Glutamatergic neuron (in vitro differentiated cells): Measurements from ENCODE around the gene MYO9B. TPM values are rescaled to one million over a fixed set of nuclear protein-coding genes. Genes with fewer than 3 reads are reported as not detected.

ENCODE experiments used
- DNase-seq: peaks from one replicate; pipeline ENCODE4 v3.0.0; 2022
- H3K27ac Mint-ChIP-seq: one replicate; pipeline ENCODE4 v1.8.0; 2020; ENCODE audit warnings: mild to moderate bottlenecking, mixed read lengths, inconsistent platforms; ENCODE audit not compliant: unreplicated experiment
- H3K27me3 Mint-ChIP-seq: one replicate; pipeline ENCODE4 v1.8.0; 2020; ENCODE audit warnings: mild to moderate bottlenecking, moderate library complexity, mixed read lengths, inconsistent platforms; ENCODE audit not compliant: unreplicated experiment
- H3K36me3 Mint-ChIP-seq: one replicate; pipeline ENCODE4 v1.8.0; 2020; ENCODE audit warnings: mild to moderate bottlenecking, mixed read lengths, inconsistent platforms; ENCODE audit not compliant: unreplicated experiment
- H3K4me1 Mint-ChIP-seq: one replicate; pipeline ENCODE4 v1.8.0; 2020; ENCODE audit warnings: mild to moderate bottlenecking, low read depth, mixed read lengths, inconsistent platforms; ENCODE audit not compliant: unreplicated experiment
- H3K4me3 Mint-ChIP-seq: one replicate; pipeline ENCODE4 v1.8.0; 2020; ENCODE audit warnings: mild to moderate bottlenecking, mixed read lengths, inconsistent platforms; ENCODE audit not compliant: unreplicated experiment
- H3K9me3 Mint-ChIP-seq: one replicate; pipeline ENCODE4 v1.8.0; 2020; ENCODE audit warnings: mild to moderate bottlenecking, moderate library complexity, mixed read lengths, inconsistent platforms; ENCODE audit not compliant: unreplicated experiment
- total RNA-seq: library from RNA; stranded (reverse); fragmentation: NEBNext Ultra II Directional; extraction: Animal tissue kit (Norgen Biotek cat#: 25700); gene quantifications from one replicate; pipeline ENCODE4 v1.2.1, GENCODE V29; 2021; ENCODE audit not compliant: unreplicated experiment
- TF ChIP-seq, protein P1 (sequence below): fragments of 200-600 bp; sonication (generic); IDR thresholded peaks from one replicate; pipeline ENCODE4 v1.5.0; 2021; ENCODE audit not compliant: partially characterized antibody, unreplicated experiment

MYO9B gene
- total RNA-seq, 1 donor from 2014 or later: 237 TPM

DNA sequence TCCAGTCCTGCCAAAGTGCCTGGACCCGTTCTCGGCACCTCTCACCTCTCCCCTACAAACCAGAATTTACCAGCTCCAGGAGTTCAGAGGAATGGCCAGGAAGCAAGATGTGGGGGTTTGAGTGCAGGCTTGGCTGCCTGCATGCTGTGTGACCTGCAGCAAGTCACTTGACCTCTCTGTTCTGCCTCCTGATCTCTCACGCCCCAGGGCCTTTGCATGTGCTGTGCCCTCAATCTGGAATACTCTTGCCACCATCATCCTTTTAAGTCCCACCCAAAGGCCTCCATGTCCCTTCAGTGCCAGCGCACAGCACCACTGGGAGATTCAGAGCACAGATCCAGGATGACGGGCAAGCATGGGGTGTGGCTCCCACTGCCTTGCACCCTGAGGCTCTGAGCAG is 43.4 kb downstream of the MYO9B start:
- TF ChIP-seq, protein P1, sequence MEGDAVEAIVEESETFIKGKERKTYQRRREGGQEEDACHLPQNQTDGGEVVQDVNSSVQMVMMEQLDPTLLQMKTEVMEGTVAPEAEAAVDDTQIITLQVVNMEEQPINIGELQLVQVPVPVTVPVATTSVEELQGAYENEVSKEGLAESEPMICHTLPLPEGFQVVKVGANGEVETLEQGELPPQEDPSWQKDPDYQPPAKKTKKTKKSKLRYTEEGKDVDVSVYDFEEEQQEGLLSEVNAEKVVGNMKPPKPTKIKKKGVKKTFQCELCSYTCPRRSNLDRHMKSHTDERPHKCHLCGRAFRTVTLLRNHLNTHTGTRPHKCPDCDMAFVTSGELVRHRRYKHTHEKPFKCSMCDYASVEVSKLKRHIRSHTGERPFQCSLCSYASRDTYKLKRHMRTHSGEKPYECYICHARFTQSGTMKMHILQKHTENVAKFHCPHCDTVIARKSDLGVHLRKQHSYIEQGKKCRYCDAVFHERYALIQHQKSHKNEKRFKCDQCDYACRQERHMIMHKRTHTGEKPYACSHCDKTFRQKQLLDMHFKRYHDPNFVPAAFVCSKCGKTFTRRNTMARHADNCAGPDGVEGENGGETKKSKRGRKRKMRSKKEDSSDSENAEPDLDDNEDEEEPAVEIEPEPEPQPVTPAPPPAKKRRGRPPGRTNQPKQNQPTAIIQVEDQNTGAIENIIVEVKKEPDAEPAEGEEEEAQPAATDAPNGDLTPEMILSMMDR: no peak
- Mint-ChIP-seq H3K36me3 (peaks cover 12% of the 10 kb centered on the region), H3K27me3 (peaks cover 3% of the 10 kb centered on the region), H3K4me1 (peaks cover 11% of the 10 kb centered on the region), H3K27ac (no peak overlapping the region), H3K4me3 (no peak overlapping the region), H3K9me3 (peaks cover 12% of the 10 kb centered on the region)
- no peak for DNase-seq

- TF ChIP-seq, protein P1: no peak
- Mint-ChIP-seq H3K4me1 (peaks cover 22% of the 10 kb centered on the region), H3K9me3 (peaks cover 24% of the 10 kb centered on the region), H3K27ac (peak overlapping the region; percentile 33), H3K36me3 (peaks cover 4% of the 10 kb centered on the region), H3K4me3 (no peak overlapping the region), H3K27me3 (peaks cover 8% of the 10 kb centered on the region)
- no peak for DNase-seq
Measured at GRCh38 chr19:17121736-17122293, 46.2 kb downstream of the MYO9B start.

GRCh38 chr19:17123041-17123440 is 47.5 kb downstream of the MYO9B start:
- peaks cover 4% of the 10 kb centered on the region for H3K36me3 Mint-ChIP-seq

DNA sequence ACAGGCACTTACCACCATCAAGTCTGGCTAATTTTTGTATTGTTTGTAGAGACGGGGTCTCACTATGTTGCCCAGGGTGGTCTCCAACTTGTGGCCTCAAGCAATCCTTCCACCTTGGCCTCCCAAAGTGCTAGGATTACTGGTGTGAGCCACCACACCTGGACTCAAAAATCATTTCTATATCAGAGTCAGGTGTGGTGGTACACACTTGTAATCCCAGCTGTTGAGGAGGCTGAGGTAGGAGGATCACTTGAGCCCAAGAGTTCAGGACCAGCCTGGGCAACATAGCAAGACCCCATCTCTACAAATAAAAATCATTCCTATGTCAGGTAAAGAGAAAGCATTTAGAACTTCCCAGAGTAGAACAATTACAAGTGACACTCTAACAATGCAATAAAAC is 48.4 kb downstream of the MYO9B start:
- H3K4me1 Mint-ChIP-seq: peaks cover 20% of the 10 kb centered on the region
- H3K27ac Mint-ChIP-seq: peak overlapping the region; percentile 100

More at GRCh38 chr19:17123041-17123440, 47.5 kb downstream of the MYO9B start:
- TF ChIP-seq, protein P1: no peak
- peaks cover 23% of the 10 kb centered on the region for H3K9me3 Mint-ChIP-seq
- DNase-seq: no peak
- H3K27ac Mint-ChIP-seq: no peak overlapping the region
- H3K27me3 Mint-ChIP-seq: peaks cover 8% of the 10 kb centered on the region
- peaks cover 20% of the 10 kb centered on the region for H3K4me1 Mint-ChIP-seq
- H3K4me3 Mint-ChIP-seq: no peak overlapping the region

More for the DNA sequence above, 48.4 kb downstream of the MYO9B start:
- Mint-ChIP-seq H3K36me3 (peaks cover 4% of the 10 kb centered on the region), H3K27me3 (peaks cover 6% of the 10 kb centered on the region), H3K9me3 (peaks cover 25% of the 10 kb centered on the region), H3K4me3 (no peak overlapping the region)
- TF ChIP-seq, protein P1: no peak
- no peak for DNase-seq
